ENCODE results near the gene SIRPA.

DNA sequence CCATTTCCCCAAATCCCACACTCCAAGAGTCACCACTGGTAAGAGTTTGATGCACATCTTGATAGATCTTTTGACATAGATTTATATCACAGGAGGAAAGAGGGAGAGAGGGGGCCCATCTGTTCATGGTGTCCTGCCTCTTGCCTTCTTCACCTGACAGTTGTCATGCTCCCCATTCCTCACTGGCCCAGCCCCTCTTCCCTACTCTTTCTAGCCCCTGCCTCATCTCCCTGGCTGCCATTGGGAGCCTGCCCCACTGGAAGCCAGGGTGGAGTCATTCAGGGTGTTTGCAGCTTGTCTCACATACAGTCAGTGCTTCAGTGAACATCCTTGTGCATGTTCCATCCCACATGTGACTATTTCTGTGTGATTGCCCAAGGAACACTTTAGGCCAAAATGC lies 27.6 kb downstream of the SIRPA start:
- TF ChIP-seq ZNF274 (IDR thresholded peaks at IDR 0.05; ENCODE audit: low read depth, low read length) (no peak), YY1 (IDR thresholded peaks at IDR 0.05; ENCODE audit: insufficient read depth, insufficient read length) (no peak)

Measured in NT2/D1 (cell line).